GM12875 (cell line): ENCODE results near the gene HIVEP1.

Experiments
- H3K4me3 ChIP-seq: one replicate; pipeline ENCODE4 v1.5.1; 2011; ENCODE audit warnings: low read depth, low read length, control low read depth
- TF ChIP-seq, protein P1 (sequence below): IDR thresholded peaks from 2 replicates; pipeline ENCODE4 v1.5.1; 2011; ENCODE audit warnings: low read depth, mild to moderate bottlenecking, control low read depth, inconsistent platforms, low read length, moderate library complexity, borderline replicate concordance; ENCODE audit not compliant: insufficient read depth

Gene HIVEP1

DNA sequence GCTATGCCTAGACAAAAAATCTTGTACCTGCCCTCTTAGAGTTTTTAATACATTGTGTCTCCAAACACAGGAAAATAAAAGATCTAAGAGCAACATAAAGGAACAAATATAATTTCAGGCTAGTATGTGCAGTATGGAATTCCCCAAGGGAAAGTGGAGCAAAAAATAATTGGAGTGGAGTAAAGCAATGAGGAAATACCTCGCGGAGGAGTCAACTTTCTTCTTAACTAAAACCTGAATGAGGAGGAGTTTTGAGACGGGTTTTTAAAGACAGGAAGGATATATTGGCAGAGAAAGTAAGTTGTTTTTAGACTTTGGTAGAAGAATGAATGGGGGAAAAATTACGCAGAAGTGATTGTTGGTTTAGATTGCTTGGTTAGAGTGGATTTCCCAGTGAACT, 14.0 kb downstream of the HIVEP1 start:
- TF ChIP-seq, protein P1, sequence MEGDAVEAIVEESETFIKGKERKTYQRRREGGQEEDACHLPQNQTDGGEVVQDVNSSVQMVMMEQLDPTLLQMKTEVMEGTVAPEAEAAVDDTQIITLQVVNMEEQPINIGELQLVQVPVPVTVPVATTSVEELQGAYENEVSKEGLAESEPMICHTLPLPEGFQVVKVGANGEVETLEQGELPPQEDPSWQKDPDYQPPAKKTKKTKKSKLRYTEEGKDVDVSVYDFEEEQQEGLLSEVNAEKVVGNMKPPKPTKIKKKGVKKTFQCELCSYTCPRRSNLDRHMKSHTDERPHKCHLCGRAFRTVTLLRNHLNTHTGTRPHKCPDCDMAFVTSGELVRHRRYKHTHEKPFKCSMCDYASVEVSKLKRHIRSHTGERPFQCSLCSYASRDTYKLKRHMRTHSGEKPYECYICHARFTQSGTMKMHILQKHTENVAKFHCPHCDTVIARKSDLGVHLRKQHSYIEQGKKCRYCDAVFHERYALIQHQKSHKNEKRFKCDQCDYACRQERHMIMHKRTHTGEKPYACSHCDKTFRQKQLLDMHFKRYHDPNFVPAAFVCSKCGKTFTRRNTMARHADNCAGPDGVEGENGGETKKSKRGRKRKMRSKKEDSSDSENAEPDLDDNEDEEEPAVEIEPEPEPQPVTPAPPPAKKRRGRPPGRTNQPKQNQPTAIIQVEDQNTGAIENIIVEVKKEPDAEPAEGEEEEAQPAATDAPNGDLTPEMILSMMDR: no peak
- H3K4me3 ChIP-seq: no peak overlapping the region

DNA sequence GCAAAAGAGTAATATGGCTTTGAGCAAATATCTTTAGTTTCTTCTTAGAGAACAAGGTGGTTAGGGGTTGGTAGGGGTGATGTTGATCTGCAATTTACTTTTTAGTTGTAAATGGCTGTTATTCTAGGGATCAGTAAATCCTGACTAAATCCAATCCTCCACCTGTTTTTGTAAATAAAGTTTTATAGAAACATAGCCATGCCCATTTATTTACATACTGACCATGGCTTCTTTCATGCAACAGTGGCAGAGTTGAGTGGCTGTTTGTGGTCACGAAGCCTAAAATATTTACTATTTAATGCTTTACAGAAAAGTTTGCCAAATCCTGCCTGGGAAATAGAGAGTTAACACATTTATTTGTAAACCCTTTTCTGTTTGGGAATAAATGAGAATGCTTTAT, 14.7 kb downstream of the HIVEP1 start:
- TF ChIP-seq, protein P1: no peak

DNA sequence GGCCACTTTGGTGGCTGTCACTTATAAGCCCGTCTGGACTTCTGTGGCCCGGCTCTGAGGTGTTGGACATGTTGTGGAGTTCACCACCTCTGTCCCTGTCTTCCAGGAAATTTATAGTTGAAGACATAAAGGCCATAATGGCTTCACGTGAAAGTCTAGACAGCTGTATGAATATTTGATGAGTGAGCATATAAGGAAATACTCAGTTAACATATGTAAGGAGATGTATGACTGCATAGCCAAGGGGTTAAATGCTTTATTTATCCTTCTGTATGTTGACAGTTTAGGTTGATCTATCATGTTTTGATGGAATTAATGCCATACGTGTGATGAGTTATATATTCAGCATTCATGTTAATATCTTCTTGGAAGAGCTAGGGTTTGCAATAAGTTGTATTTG, 16.1 kb downstream of the HIVEP1 start:
- H3K4me3 ChIP-seq: no peak overlapping the region
- TF ChIP-seq, protein P1: no peak

More for the DNA sequence above, 14.7 kb downstream of the HIVEP1 start:
- no peak overlapping the region for H3K4me3 ChIP-seq

DNA sequence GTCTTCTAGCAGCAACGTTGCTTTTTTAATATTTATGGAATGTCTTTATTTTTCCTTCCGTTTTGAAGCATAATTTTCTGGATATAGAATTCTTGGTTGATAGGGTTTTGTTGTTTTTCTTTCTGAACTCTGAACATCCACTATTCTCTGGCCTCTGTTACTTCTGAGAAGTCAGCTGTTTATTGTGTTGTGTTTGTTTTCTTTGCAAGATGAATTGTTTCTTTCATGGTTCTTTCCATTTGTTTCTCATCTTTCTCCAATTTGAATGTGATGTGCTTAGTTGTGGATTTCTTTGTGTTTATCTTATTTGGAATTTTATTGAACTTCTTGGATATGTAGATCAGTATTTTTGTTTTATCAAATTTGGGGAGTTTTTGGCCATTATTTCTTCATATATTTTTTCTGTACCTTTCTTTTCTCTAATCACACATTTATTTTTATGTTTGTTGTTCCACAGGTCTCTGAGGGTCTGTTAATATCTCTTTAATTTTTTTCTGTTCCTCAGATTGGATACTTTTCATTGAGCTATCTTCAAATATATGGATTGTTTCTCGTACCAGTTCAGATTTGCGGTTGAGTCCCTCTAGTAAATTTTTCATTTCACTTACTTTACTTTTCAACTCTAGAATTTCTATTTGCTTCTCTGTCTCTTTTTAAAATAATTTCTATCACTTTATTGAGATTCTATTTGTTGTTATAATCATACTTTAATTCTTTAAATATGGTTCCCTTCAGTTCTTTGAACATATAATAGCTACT, 18.0 kb downstream of the HIVEP1 start:
- TF ChIP-seq, protein P1: no peak
- no peak overlapping the region for H3K4me3 ChIP-seq

DNA sequence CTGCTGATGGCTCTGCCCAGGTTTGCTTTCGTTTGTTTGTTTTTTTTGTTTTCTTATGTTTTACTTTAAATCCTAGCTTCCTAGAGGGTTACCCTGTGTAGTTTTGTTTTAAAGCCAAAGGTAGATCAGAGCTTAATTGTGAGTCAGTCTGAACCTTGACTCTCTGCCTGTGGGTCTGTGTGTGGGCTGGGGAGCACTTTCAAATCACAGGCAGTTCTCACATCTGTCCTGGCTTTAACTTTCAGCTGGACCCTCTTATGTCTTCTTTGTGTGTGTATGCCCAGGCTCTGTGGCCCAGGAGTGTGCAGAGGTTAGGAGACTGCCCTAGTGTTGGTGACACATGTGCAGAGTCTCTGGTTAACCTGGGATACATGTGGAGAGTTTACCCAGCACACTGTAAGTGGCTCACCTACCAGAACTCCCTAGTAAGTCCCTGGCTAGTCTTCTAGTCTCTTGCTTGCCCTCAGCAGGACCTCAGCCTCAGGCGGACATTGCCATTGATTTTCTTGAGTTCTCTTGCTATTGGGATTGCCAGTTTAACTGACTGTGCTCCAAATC, 19.0 kb downstream of the HIVEP1 start:
- TF ChIP-seq, protein P1: no peak
- no peak overlapping the region for H3K4me3 ChIP-seq

DNA sequence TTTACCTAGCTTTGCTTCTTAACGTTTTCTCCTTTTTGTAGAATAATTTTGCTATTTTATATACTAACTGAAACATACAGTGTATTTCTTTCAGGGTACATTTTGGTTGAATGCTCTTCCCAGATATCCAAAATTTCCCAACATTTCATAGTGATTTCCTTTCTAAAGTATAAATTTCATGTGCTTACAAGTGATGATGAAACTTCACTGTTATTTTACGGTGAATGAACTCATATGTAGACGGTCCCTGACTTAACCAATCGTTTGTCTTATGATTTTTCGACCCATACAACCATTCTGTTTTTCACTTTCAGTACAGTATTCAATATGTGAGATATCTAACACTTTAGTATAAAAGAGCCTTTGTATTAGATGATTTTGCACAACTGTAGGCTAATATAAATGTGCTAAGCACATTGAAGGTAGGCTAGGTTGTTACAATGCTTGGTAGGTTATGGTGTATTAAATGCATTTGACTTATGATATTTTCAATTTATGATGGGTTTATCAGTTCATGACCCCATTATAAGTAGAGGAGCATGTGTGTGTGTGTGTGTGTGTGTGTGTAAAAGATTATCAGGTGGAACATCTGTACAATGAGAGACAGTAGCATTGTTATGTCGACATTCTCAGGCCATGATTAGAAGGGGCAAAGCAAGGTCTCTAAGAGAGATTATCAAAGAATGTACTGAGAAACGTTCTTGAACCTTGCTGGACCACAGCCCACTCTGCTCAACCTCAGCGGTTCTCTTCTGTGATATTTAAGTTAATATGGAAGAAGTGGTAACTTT, 20.9 kb downstream of the HIVEP1 start:
- no peak overlapping the region for H3K4me3 ChIP-seq
- TF ChIP-seq, protein P1: no peak
